Activated T-cell treated with anti-CD3 and anti-CD28 coated beads, Interleukin-2, amount 50 U/mL, for 4 hours (primary cell): Measurements from ENCODE around the gene ABLIM1. TPM values are rescaled to one million over a fixed set of nuclear protein-coding genes. Genes with fewer than 3 reads are reported as not detected.
"Not testable (repeated sequence)": the region's sequence is repeated elsewhere in the genome, so short reads cannot be mapped to it uniquely, and the experiment has no call there.

ENCODE experiments used
- ATAC-seq, 2 donors: fragments of 200-7000 bp; cut with Tn5 transposase; one replicate each; pipeline ENCODE4 v1.10.0; 2021
- DNase-seq: peaks from one replicate; pipeline ENCODE4 v3.0.0-alpha.2; 2020
- H3K27me3 Mint-ChIP-seq: one replicate; pipeline ENCODE4 v1.8.0; 2021; ENCODE audit warnings: low read depth, mixed read lengths
- H3K36me3 Mint-ChIP-seq: one replicate; pipeline ENCODE4 v1.8.0; 2022; ENCODE audit warnings: mixed read lengths; ENCODE audit not compliant: insufficient read depth
- H3K4me1 Mint-ChIP-seq: one replicate; pipeline ENCODE4 v1.8.0; 2021; ENCODE audit warnings: low read depth, mixed read lengths
- H3K4me3 Mint-ChIP-seq: one replicate; pipeline ENCODE4 v1.8.0; 2021; ENCODE audit warnings: mild to moderate bottlenecking, moderate library complexity, mixed read lengths
- H3K9me3 Mint-ChIP-seq: one replicate; pipeline ENCODE4 v1.8.0; 2021; ENCODE audit warnings: mixed read lengths
- total RNA-seq, 3 donors: library from RNA; stranded (reverse); gene quantifications; one replicate each; pipeline ENCODE4 v1.2.1, GENCODE V29; 2021

Gene ABLIM1
- total RNA-seq = 10 to 100 TPM; 68.1 to 83.2 (median 76.2) TPM

DNA sequence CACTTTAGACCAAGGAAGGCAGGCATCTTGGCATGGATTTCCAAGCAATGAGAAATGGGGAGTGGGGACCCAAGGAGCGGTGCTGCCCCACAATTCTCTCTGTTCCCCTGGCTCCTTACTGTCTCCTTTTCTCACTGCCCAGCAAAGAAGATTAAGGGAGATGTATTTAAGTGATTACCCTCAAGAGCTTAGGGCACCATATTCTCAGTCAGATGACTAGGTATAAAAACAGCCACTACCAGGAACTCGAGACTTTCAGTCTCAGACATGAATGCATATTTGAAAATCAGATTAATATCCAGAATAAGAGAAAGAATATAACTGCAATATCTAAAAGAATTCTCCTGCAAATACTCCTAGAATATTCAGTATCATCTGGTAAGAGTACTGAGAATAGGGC, at the start of gene ABLIM1:
TSS of gene ABLIM1 (minus strand) at position 101 of the 400 bp plus-strand sequence. CDS start at position 26, 75 bp downstream.
- H3K4me3 Mint-ChIP-seq = no peak within 1 kb of the TSS
- no peaks in the 10 kb centered on the region for H3K9me3 Mint-ChIP-seq
- H3K4me1 Mint-ChIP-seq = peaks cover 6% of the 10 kb centered on the region
- no peak for ATAC-seq
- H3K36me3 Mint-ChIP-seq = no peaks in the 10 kb centered on the region
- DNase-seq = no peak
- no peaks in the 10 kb centered on the region for H3K27me3 Mint-ChIP-seq

DNA sequence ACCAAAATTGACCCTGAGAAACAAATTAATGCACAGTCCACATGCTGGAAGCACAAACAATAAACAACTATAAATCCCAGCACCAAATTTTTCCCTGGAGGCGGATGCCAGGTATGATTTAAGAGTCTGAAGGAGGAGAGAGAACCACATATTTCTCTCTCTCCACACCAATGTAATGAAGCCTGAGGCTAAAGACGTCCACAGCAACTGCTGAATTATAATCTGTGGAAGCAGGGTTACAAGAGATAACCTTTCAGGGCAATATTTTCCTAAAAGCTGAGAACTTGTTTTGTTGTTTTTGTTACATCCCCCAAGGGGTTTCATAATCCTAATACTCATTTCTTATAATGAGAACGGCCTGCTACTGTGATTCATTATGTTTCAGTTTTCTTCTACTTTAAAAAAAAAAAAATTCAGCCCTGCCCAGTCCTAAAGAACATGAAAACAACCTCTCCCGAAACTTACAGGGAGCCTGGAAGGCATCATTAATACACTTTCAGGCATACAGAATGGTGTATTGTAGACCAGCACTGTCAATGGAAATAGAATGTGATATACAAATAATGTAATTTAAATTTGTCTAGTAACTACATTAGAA, 48.5 kb upstream of the ABLIM1 start:
- DNase-seq (no peak), ATAC-seq (no peak)
- Mint-ChIP-seq H3K27me3 (no peaks in the 10 kb centered on the region), H3K9me3 (no peaks in the 10 kb centered on the region), H3K4me3 (no peak overlapping the region), H3K36me3 (no peaks in the 10 kb centered on the region), H3K4me1 (no peaks in the 10 kb centered on the region)

DNA sequence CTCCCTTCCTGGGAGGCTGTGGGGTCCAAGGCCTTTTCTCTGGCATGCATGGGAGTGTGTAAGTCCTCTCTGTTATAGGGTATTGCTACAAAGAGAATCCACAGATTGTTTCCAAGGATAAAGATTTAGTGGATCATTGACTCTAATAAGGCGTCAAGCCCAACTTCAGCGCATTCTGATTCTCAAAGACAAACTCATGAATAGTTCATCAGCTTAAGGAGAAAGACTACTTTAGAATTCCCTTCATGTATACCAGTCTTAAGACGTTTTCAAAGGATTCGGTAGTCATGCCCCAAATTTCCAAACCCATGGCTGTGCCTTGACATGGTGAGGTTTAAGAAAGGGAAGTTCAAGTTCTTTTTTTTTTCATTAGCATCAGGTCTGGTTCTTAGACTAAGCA, 46.6 kb upstream of the ABLIM1 start:
- Mint-ChIP-seq H3K4me3 (no peak overlapping the region), H3K36me3 (no peaks in the 10 kb centered on the region), H3K27me3 (no peaks in the 10 kb centered on the region), H3K4me1 (no peaks in the 10 kb centered on the region), H3K9me3 (no peaks in the 10 kb centered on the region)
- ATAC-seq (no peak), DNase-seq (no peak)

DNA sequence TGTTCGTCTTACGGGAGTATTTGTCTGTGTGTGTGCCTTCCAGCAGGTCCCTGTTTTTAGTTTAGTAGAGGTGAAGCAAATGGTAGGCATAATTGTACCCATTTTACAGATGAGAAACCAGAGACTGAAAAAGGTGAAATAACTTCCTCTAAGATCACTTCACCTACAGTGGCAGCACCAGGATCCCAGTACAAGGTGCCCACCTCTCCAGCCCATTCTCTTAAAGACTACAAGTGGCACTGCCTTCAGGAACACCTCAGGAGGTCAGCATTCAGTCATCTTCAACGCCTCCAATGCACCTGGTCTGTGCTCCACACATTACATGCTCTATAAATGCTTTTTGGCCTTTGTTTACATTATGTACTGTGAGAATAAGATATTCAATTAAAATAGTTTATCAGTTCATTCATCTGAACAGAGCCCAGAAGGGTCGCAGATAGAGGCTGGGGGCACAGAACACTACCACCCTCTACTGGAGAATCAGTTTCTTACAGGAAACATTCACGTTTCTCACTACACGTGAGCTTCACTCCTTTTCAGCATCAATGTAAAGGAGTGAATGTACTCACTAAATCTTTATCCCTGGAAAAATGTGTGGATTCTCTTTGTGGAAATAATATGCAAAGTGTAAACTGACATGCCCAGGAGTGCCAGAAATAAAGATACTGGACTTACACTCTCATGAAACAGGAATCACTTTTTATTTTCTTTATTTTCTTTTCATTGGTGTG, 45.5 kb upstream of the ABLIM1 start:
- ATAC-seq (no peak), DNase-seq (peak; percentile 10)
- no peaks in the 10 kb centered on the region for H3K27me3 Mint-ChIP-seq
- H3K36me3 Mint-ChIP-seq = no peaks in the 10 kb centered on the region
- no peaks in the 10 kb centered on the region for H3K4me1 Mint-ChIP-seq
- H3K4me3 Mint-ChIP-seq = no peak overlapping the region
- H3K9me3 Mint-ChIP-seq = no peaks in the 10 kb centered on the region

DNA sequence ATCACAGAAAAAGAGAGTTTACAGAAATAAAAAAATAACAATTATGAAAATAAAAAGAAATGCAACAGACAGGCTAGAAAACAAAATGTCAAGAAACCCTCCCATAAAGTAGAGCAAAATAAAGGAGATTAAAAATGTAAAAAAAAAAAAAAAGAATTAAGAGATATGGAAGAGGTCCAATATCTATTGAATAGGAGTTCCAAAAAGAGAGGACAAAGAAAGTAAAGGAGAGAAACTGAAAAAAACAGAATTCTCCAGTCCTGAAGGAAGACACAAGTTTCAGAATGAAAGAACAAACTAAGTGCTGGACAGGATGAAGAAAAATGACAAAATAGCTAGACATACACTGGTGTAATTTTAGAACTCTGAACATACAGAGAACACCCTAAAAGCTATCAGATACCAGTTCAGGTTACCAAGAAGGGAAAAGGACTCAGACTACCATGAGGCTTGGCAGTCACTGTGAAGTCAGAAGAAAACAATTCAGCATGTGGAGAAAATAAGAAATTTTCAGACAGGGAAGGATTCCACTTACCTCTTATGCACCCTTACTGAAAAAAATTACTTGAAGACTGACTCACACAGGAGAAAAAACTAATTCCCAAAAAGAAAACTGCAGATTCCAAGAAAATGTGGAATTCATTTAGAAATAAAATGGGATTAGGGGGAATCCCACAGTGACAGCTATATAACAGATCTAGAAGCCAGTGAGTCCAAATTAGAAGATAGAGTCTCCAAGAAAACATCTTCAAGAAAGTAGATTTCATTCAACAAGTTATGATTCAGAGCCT, 40.4 kb upstream of the ABLIM1 start:
- Mint-ChIP-seq H3K36me3 (no peaks in the 10 kb centered on the region), H3K9me3 (no peaks in the 10 kb centered on the region), H3K4me1 (peaks cover 10% of the 10 kb centered on the region), H3K27me3 (peaks cover 7% of the 10 kb centered on the region), H3K4me3 (no peak overlapping the region)
- ATAC-seq = no peak
- no peak for DNase-seq

DNA sequence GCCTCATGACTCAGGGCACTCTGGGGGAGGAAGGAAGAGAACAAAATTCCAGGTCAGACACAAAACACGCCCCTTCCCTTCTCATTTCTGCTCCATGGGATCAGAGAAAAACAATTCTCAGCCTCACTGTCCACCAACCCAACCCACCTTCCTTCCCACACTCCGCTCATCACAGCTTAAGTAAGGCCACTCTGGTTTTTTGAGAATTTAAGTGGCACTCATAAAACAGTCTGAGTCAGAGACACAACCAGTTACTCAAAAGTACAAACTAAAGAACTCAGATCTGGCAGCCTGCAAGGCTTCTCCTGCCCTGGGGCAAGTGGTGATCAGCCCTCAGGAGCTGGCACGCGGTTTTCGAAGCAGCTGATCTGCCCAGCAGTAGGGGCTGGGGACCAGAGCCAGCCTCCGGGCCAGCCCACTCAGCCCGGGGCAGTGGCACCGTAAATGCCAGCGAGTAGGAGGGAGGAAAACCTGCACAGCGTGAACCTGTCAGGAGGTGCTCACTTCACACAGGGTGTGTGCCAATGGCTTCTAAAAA, 39.1 kb upstream of the ABLIM1 start:
- Mint-ChIP-seq H3K4me3 (no peak overlapping the region), H3K27me3 (peaks cover 7% of the 10 kb centered on the region), H3K36me3 (no peaks in the 10 kb centered on the region), H3K9me3 (no peaks in the 10 kb centered on the region), H3K4me1 (peaks cover 10% of the 10 kb centered on the region)
- ATAC-seq (no peak), DNase-seq (no peak)

DNA sequence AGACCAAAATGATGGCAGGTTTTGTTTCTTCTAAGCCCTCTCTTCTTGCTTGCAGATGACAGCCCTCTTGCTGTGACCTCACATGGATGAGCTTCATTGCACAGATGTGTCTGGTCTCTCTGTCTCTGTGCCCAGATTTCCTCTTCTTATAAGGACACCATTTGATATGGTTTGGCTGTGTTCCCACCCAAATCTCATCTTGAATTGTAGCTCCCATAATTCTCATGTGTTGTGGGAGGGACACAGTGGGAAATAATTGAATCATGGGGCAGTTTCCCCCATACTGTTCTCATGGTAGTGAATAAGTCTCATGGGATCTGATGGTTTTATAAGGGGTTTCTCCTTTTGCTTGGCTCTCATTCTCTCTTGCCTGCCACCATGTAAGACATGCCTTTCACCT, 38.2 kb upstream of the ABLIM1 start:
- H3K4me3 Mint-ChIP-seq, H3K4me1 Mint-ChIP-seq, ATAC-seq, DNase-seq, H3K9me3 Mint-ChIP-seq, H3K27me3 Mint-ChIP-seq, H3K36me3 Mint-ChIP-seq: not testable (repeated sequence)

DNA sequence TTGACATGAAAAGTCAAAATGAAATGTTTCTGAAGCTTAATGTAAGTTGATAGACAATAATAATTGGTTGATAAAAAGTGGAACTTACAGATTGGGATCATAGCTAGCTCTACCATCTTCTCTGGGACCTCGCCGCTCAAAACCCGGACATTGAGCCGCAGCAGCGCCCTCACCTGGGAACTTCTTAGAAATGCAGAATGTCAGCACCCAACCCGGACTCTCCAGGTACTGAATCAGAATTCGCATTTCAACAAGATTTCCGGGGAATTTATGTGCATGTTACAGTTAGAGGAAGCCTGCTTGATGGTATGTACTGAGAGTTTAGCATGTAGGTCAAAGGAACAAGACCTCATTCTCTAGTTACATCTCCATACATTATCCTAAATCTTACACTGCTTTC, 36.7 kb upstream of the ABLIM1 start:
- DNase-seq = no peak
- no peaks in the 10 kb centered on the region for H3K36me3 Mint-ChIP-seq
- peaks cover 7% of the 10 kb centered on the region for H3K27me3 Mint-ChIP-seq
- H3K9me3 Mint-ChIP-seq = no peaks in the 10 kb centered on the region
- no peak overlapping the region for H3K4me3 Mint-ChIP-seq
- peaks cover 10% of the 10 kb centered on the region for H3K4me1 Mint-ChIP-seq
- ATAC-seq = no peak

DNA sequence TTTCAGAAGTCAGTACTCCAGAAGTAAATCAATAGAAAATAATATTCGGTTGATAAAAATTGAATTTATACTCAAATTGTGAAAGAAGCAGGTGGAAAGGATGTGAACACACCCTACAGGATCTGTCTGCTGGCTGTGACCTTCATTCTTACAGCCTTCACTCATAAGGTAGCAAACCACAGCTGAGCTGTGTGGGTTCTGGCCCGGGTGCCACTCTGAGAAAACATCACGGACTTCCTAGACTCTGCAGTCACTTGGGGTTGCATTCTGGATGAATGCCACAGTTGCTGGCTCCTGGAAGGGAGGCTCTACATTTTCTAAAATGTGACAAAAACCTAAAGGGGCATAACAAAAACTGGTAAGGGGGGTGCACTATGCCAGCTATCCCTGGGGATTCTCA, 36.0 kb upstream of the ABLIM1 start:
- H3K4me3 Mint-ChIP-seq = no peak overlapping the region
- H3K9me3 Mint-ChIP-seq = no peaks in the 10 kb centered on the region
- H3K27me3 Mint-ChIP-seq = peaks cover 7% of the 10 kb centered on the region
- H3K36me3 Mint-ChIP-seq = no peaks in the 10 kb centered on the region
- ATAC-seq (no peak), DNase-seq (no peak)
- H3K4me1 Mint-ChIP-seq = peaks cover 10% of the 10 kb centered on the region

DNA sequence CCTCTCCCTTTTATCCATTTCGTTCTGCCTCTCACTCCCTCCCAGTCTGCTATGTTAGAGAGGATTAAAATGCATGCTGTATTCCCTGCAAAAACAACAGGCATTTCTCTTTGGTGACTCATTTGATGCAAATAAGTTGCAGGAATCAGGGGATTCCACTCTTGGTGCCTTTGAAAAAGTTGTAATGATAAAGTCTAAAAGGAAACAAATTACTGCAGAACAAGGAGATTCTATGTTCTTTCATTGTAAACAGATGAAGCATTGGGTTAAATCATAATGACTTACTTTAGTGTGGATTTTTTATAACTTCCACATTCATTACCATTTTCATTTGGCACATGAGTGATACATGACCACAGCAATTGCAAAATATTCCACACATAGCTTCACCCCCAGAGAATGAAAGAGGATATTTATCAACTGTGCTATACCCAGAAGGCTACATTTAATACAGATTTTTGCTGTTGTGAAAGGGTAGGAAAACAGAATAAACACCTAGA, 33.4 kb upstream of the ABLIM1 start:
- Mint-ChIP-seq H3K4me1 (peaks cover 10% of the 10 kb centered on the region), H3K4me3 (no peak overlapping the region), H3K27me3 (peaks cover under 1% of the 10 kb centered on the region), H3K36me3 (no peaks in the 10 kb centered on the region), H3K9me3 (no peaks in the 10 kb centered on the region)
- DNase-seq = no peak
- ATAC-seq = no peak

DNA sequence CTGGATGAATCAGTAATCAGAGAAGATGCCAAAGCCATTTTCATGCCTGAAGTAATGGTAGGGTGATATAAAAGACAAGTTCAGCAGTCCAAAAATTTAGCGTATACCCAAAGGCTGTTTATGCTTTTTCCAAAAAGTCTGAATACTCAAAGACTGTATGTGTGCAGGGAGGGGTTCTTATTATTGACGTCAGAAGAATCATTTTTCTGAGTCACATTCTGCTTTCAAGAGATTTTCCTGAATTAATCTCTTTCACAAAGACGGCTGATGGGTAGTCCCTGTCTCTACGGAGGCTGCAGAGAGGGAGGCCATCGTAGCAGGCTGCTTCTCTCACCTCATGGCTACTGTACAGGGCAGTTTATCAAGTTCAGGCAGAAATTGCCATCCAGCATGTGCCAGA, 30.7 kb upstream of the ABLIM1 start:
- no peaks in the 10 kb centered on the region for H3K27me3 Mint-ChIP-seq
- H3K9me3 Mint-ChIP-seq = no peaks in the 10 kb centered on the region
- no peaks in the 10 kb centered on the region for H3K36me3 Mint-ChIP-seq
- ATAC-seq = no peak
- H3K4me1 Mint-ChIP-seq = no peaks in the 10 kb centered on the region
- no peak for DNase-seq
- no peak overlapping the region for H3K4me3 Mint-ChIP-seq

DNA sequence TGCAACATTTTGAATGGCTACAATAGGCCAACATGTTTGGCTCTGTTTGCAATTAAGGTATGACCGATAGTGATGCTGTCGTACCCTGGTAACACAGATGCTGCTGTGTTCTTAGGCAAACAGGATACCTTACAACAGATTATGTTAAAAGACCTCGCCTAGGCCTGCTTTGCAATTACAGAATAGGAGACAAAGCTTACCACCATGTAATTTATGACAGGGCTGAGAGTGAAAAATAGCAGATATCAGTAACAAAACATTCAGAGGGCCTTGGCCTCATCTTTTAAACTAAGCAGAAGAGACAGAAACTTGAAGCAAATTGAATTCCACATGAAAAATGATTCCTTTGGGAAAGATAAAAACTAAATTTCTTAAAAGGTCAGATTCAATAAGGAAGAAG, 29.4 kb upstream of the ABLIM1 start:
- DNase-seq = no peak
- no peak overlapping the region for H3K4me3 Mint-ChIP-seq
- no peaks in the 10 kb centered on the region for H3K27me3 Mint-ChIP-seq

DNA sequence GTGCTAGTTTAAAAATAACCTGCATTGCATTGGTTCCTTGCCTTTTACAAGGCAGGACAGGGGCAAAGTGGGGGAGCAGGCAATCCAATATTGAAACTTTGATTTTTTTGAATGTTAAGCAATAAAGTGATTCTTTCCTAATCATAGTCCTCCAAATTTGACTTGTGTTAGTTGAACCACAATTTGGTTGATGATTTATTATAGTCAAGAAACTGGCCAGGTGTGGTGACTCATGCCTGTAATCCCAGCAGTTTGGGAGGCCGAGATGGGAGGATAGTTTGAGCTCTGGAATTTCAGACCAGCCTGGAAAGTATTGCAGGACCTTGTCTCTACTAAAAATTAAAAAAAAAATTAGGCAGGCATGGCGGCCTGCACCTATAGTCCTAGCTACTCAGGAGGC, 27.9 kb upstream of the ABLIM1 start:
- no peak for ATAC-seq

More for the DNA sequence above, 29.4 kb upstream of the ABLIM1 start:
- Mint-ChIP-seq H3K36me3 (no peaks in the 10 kb centered on the region), H3K9me3 (no peaks in the 10 kb centered on the region), H3K4me1 (no peaks in the 10 kb centered on the region)
- ATAC-seq = no peak

DNA sequence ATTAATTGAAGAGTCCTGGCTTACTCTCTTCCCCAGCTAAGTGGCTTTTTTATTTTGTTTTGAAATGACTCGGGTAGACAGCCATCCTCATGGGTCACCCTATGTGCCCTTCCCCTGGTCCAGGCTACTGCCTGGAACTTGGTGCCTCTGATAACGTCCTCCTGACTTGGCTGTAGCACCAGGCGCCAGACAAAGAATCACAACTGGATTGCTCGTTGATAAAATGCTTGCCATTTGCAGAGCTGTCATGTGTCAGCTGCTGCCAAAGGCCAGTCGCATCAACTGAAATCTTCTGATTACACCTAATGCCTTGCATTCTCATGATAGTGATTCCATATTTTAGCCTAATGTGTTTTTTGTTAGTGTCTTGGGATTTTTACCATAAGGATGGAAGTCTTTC, 27.4 kb upstream of the ABLIM1 start:
- Mint-ChIP-seq H3K4me1 (no peaks in the 10 kb centered on the region), H3K36me3 (no peaks in the 10 kb centered on the region), H3K4me3 (no peak overlapping the region), H3K9me3 (no peaks in the 10 kb centered on the region), H3K27me3 (no peaks in the 10 kb centered on the region)
- DNase-seq = no peak
- ATAC-seq = no peak

More for the DNA sequence above, 27.9 kb upstream of the ABLIM1 start:
- no peaks in the 10 kb centered on the region for H3K27me3 Mint-ChIP-seq
- no peaks in the 10 kb centered on the region for H3K9me3 Mint-ChIP-seq
- no peaks in the 10 kb centered on the region for H3K4me1 Mint-ChIP-seq
- H3K36me3 Mint-ChIP-seq = no peaks in the 10 kb centered on the region
- no peak overlapping the region for H3K4me3 Mint-ChIP-seq
- DNase-seq = no peak
